ENCODE results near the gene CALY. TPM values are rescaled to one million over a fixed set of nuclear protein-coding genes. Genes with fewer than 3 reads are reported as not detected.

Gene CALY
- polyA plus RNA-seq, 1 of the 3 experiments (the other 2 are of a cell fraction), result 3.3 TPM

DNA sequence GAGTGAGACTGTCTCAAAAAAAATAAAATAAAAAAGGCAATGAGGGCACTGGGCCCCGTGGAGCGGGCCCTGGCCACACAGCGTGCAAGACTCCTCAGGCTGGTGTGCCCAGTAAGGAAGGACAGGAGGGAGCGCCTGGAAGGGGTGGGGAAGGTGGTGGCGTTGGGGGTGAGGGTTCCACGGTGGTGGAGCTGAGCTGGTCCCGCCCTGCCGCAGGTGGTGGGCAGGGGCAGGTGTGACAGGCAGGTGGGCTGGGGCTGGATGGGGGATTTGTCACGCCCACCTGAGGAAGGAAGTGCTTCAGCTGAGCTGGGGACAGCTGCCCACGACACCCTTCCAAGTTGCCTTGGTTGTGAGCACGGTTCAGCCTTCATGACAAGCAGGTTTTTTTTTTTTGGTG is 9.7 kb upstream of the CALY start:
- WGBS (ENCODE audit: low lambda C conversion rate), result 58% methylated on average over 11 of the region's 11 CpGs
- ChIA-PET POLR2A (interaction anchor here (1.0 kb wide), 1 partner anchor 15 kb away, joined by 3 read pairs; no protein-coding TSS in a partner anchor), CTCF (interaction anchor here (1.5 to 2.1 kb wide), 2 partner anchors 9 to 17 kb away, joined by 4 to 20 read pairs; no protein-coding TSS in a partner anchor)
- Histone ChIP-seq H3K9me3 (no peaks in the 10 kb centered on the region), H3K4me1 (ENCODE audit: control insufficient read depth in 1 of 2, insufficient read depth in 2 of 2, low read depth in 1 of 2, low read length in 1 of 2) (peaks cover 0 to 11% of the 10 kb centered on the region in 2 experiments; a peak in 1 of 4 replicates), H3K27me3 (ENCODE audit: insufficient read depth) (peaks cover 38% of the 10 kb centered on the region; the same call in 1 of the 2 replicates), H3K36me3 (replicated peaks in 1 of 2; ENCODE audit: control insufficient read depth in 1 of 2, insufficient read depth in 2 of 2, low read length in 1 of 2) (no peaks in the 10 kb centered on the region), H3K27ac (ENCODE audit: low read depth in 2 of 2, low read length in 1 of 2) (no peak overlapping the region), H3K4me2 (no peak overlapping the region), H3K4me3 (ENCODE audit: low read depth in 2 of 2, low read length in 1 of 2) (no peak overlapping the region), H4K20me1 (ENCODE audit: insufficient read depth) (no peaks in the 10 kb centered on the region), H3K79me2 (ENCODE audit: insufficient read depth) (no peaks in the 10 kb centered on the region), H3K9me2 (no peaks in the 10 kb centered on the region), H3F3A (replicated peaks; ENCODE audit: insufficient read depth) (no peaks in the 10 kb centered on the region), H2AFZ (ENCODE audit: low read depth) (no peak overlapping the region), H3K9ac (no peak overlapping the region)
- TF ChIP-seq, protein P1, sequence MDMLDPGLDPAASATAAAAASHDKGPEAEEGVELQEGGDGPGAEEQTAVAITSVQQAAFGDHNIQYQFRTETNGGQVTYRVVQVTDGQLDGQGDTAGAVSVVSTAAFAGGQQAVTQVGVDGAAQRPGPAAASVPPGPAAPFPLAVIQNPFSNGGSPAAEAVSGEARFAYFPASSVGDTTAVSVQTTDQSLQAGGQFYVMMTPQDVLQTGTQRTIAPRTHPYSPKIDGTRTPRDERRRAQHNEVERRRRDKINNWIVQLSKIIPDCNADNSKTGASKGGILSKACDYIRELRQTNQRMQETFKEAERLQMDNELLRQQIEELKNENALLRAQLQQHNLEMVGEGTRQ (IDR thresholded peaks at IDR 0.05; ENCODE audit: borderline replicate concordance, low read depth, low read length), result no peak
- no peak for TF ChIP-seq CHD2 (IDR thresholded peaks at IDR 0.05; ENCODE audit: low read length, partially characterized antibody)
- TF ChIP-seq, protein P2, sequence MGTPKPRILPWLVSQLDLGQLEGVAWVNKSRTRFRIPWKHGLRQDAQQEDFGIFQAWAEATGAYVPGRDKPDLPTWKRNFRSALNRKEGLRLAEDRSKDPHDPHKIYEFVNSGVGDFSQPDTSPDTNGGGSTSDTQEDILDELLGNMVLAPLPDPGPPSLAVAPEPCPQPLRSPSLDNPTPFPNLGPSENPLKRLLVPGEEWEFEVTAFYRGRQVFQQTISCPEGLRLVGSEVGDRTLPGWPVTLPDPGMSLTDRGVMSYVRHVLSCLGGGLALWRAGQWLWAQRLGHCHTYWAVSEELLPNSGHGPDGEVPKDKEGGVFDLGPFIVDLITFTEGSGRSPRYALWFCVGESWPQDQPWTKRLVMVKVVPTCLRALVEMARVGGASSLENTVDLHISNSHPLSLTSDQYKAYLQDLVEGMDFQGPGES (IDR thresholded peaks at IDR 0.05; ENCODE audit: low read depth, low read length), result no peak
- no peak for DNase-seq

DNA sequence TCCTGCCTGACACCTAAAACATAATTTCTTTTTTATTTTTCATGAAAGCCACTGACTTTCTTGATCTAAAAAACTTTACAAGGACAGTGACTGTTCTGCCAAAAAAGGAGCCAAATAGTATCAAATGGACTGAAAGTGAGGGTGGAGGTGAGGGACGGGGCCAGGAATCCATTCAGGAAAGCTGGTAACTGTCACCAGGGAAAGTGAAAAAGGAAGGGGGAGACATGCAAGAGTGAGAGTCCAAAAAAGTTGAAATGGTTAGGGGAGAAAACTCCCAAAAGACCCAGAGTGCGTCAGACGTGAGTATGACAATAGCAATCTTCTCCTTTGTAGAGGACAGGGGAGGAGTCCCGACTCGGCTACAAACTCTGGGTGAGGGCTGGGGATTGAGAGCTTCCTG is 7.5 kb upstream of the CALY start:
- ChIA-PET CTCF (interaction anchor here (3.3 kb wide), 1 partner anchor 15 kb away, joined by 21 read pairs; no protein-coding TSS in a partner anchor), POLR2A (no interaction called here)
- TF ChIP-seq FOXM1 (IDR thresholded peaks at IDR 0.05; ENCODE audit: low read depth), result no peak
- TF ChIP-seq FOSL2 (IDR thresholded peaks at IDR 0.05; ENCODE audit: borderline replicate concordance, low read depth), result no peak
- no peak for TF ChIP-seq ELF1 (IDR thresholded peaks at IDR 0.05)
- TF ChIP-seq, protein P3, sequence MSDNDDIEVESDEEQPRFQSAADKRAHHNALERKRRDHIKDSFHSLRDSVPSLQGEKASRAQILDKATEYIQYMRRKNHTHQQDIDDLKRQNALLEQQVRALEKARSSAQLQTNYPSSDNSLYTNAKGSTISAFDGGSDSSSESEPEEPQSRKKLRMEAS (IDR thresholded peaks at IDR 0.05; ENCODE audit: low read depth), result no peak
- TF ChIP-seq, protein P4, sequence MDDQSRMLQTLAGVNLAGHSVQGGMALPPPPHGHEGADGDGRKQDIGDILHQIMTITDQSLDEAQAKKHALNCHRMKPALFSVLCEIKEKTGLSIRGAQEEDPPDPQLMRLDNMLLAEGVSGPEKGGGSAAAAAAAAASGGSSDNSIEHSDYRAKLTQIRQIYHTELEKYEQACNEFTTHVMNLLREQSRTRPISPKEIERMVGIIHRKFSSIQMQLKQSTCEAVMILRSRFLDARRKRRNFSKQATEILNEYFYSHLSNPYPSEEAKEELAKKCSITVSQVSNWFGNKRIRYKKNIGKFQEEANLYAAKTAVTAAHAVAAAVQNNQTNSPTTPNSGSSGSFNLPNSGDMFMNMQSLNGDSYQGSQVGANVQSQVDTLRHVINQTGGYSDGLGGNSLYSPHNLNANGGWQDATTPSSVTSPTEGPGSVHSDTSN (IDR thresholded peaks at IDR 0.05), result no peak
- no peak for TF ChIP-seq FOXJ3 (CRISPR knock-in tag; IDR thresholded peaks at IDR 0.05)
- TF ChIP-seq, protein P5, sequence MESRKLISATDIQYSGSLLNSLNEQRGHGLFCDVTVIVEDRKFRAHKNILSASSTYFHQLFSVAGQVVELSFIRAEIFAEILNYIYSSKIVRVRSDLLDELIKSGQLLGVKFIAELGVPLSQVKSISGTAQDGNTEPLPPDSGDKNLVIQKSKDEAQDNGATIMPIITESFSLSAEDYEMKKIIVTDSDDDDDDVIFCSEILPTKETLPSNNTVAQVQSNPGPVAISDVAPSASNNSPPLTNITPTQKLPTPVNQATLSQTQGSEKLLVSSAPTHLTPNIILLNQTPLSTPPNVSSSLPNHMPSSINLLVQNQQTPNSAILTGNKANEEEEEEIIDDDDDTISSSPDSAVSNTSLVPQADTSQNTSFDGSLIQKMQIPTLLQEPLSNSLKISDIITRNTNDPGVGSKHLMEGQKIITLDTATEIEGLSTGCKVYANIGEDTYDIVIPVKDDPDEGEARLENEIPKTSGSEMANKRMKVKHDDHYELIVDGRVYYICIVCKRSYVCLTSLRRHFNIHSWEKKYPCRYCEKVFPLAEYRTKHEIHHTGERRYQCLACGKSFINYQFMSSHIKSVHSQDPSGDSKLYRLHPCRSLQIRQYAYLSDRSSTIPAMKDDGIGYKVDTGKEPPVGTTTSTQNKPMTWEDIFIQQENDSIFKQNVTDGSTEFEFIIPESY (IDR thresholded peaks at IDR 0.05; ENCODE audit: borderline replicate concordance, low read depth), result no peak
- TF ChIP-seq, protein P2 (IDR thresholded peaks at IDR 0.05; ENCODE audit: low read depth, low read length), result no peak
- TF ChIP-seq RFX5 (IDR thresholded peaks at IDR 0.05; ENCODE audit: low read length), result no peak
- no peak for TF ChIP-seq JUND (IDR thresholded peaks at IDR 0.05)
- TF ChIP-seq, protein P6, sequence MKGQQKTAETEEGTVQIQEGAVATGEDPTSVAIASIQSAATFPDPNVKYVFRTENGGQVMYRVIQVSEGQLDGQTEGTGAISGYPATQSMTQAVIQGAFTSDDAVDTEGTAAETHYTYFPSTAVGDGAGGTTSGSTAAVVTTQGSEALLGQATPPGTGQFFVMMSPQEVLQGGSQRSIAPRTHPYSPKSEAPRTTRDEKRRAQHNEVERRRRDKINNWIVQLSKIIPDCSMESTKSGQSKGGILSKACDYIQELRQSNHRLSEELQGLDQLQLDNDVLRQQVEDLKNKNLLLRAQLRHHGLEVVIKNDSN (IDR thresholded peaks at IDR 0.05; ENCODE audit: borderline replicate concordance, low read depth), result no peak

More for the DNA sequence above, 7.5 kb upstream of the CALY start:
- H4K20me1 ChIP-seq (ENCODE audit: insufficient read depth), result no peaks in the 10 kb centered on the region
- H3K9me3 ChIP-seq, result no peaks in the 10 kb centered on the region
- H3K4me2 ChIP-seq, result no peak overlapping the region
- no peaks in the 10 kb centered on the region for H3K79me2 ChIP-seq (ENCODE audit: insufficient read depth)
- H3F3A ChIP-seq (replicated peaks; ENCODE audit: insufficient read depth), result no peaks in the 10 kb centered on the region
- no peaks in the 10 kb centered on the region for H3K9me2 ChIP-seq
- peaks cover 0 to 7% of the 10 kb centered on the region in 2 experiments; a peak in 1 of 4 replicates for H3K4me1 ChIP-seq (ENCODE audit: control insufficient read depth in 1 of 2, insufficient read depth in 2 of 2, low read depth in 1 of 2, low read length in 1 of 2)
- WGBS (ENCODE audit: low lambda C conversion rate), result 38% methylated on average over 5 of the region's 5 CpGs
- no peaks in the 10 kb centered on the region for H3K36me3 ChIP-seq (replicated peaks in 1 of 2; ENCODE audit: control insufficient read depth in 1 of 2, insufficient read depth in 2 of 2, low read length in 1 of 2)
- no peak overlapping the region for H3K4me3 ChIP-seq (ENCODE audit: low read depth in 2 of 2, low read length in 1 of 2)
- no peak for DNase-seq
- no peak overlapping the region for H3K9ac ChIP-seq
- H2AFZ ChIP-seq (ENCODE audit: low read depth), result no peak overlapping the region
- H3K27ac ChIP-seq (ENCODE audit: low read depth in 2 of 2, low read length in 1 of 2), result no peak overlapping the region
- H3K27me3 ChIP-seq (ENCODE audit: insufficient read depth), result peaks cover 55% of the 10 kb centered on the region; the same call in 1 of the 2 replicates

Data from SK-N-SH (cell line).